Measurements from ENCODE around the gene BMI1. TPM values are rescaled to one million over a fixed set of nuclear protein-coding genes. Genes with fewer than 3 reads are reported as not detected.

The BMI1 gene
- total RNA-seq, 1 experiment from 2014 or later, result 85.2 TPM

DNA sequence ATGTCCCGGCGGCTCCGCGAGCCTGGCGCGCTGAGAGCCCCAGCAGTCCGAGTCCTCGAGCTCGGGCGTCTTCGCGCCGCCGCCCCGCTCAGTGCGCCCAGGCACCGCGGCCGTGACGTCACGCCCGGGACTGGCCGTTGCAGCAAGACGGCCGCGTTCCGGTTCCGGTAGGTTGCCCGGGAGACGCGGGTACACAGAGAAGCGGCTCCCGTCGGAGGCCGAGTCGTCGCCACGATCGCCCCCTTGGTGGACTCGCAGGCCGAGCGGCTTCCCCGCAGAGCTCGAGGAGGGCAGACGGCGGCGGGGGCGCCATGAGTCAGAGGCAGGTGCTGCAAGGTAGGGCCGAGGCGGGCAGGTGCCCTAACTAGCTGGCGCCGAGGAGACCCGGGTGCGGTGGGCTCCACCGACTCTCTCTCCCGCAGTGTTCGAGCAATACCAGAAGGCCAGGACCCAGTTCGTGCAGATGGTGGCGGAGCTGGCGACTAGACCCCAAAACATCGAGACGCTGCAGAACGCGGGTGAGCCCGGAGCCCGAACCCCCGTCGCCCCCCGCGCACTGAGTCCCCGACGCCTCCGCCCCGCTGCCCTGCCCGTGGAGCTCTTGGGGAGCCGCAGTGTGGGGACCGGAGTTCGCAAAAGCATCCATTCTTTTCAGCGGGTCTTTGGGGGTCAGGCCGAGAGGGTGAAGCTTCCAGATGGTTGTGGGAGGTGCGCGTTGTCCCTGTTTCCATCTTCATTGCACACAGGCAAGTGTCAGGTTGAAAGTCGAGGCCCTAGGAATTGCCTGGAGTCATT is 24.6 kb downstream of the BMI1 start, which contains the start of gene SPAG6:
TSS of gene SPAG6 (plus strand) at position 196 of the 795 bp plus-strand sequence. CDS start at position 312, 116 bp downstream.
- ChIA-PET POLR2A (ENCODE audit: low non-redundant PET) (no interaction called here), CTCF (no interaction called here)
- Histone ChIP-seq H3K4me1 (ENCODE audit: insufficient read depth, low read length, poor library complexity, severe bottlenecking) (no peaks in the 10 kb centered on the region), H3K27ac (ENCODE audit: low read depth, low read length, poor library complexity, severe bottlenecking) (no peak within 1 kb of the TSS), H3K36me3 (ENCODE audit: insufficient read depth, low read length, poor library complexity, severe bottlenecking) (no peaks in the 10 kb centered on the region), H3K4me3 (ENCODE audit: low read depth, low read length, poor library complexity, severe bottlenecking) (peak within 1 kb of the TSS; percentile 39), H3K27me3 (replicated peaks; ENCODE audit: insufficient read depth, low read depth, low read length, poor library complexity) (peaks cover 80% of the 10 kb centered on the region), H3K9me3 (ENCODE audit: low read depth, low read length, poor library complexity, severe bottlenecking) (no peaks in the 10 kb centered on the region)
- peak; percentile 41 for DNase-seq (ENCODE audit: low spot score)
- no TSS peak for BruUV-seq (replicated peaks)
- intact Hi-C loops (cut with micrococcal nuclease; ENCODE audit: unreplicated experiment), result loop anchor here (10.0 kb wide), 1 partner anchor 639 kb away; no protein-coding TSS in a partner anchor
- TF ChIP-seq, protein P1, sequence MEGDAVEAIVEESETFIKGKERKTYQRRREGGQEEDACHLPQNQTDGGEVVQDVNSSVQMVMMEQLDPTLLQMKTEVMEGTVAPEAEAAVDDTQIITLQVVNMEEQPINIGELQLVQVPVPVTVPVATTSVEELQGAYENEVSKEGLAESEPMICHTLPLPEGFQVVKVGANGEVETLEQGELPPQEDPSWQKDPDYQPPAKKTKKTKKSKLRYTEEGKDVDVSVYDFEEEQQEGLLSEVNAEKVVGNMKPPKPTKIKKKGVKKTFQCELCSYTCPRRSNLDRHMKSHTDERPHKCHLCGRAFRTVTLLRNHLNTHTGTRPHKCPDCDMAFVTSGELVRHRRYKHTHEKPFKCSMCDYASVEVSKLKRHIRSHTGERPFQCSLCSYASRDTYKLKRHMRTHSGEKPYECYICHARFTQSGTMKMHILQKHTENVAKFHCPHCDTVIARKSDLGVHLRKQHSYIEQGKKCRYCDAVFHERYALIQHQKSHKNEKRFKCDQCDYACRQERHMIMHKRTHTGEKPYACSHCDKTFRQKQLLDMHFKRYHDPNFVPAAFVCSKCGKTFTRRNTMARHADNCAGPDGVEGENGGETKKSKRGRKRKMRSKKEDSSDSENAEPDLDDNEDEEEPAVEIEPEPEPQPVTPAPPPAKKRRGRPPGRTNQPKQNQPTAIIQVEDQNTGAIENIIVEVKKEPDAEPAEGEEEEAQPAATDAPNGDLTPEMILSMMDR (conservative IDR thresholded peaks at IDR 0.05; ENCODE audit: low read depth, low read length), result no peak
- TF ChIP-seq EZH2 (IDR thresholded peaks at IDR 0.05; ENCODE audit: borderline replicate concordance, low read depth, low read length, poor library complexity, severe bottlenecking), result peak; percentile 75

DNA sequence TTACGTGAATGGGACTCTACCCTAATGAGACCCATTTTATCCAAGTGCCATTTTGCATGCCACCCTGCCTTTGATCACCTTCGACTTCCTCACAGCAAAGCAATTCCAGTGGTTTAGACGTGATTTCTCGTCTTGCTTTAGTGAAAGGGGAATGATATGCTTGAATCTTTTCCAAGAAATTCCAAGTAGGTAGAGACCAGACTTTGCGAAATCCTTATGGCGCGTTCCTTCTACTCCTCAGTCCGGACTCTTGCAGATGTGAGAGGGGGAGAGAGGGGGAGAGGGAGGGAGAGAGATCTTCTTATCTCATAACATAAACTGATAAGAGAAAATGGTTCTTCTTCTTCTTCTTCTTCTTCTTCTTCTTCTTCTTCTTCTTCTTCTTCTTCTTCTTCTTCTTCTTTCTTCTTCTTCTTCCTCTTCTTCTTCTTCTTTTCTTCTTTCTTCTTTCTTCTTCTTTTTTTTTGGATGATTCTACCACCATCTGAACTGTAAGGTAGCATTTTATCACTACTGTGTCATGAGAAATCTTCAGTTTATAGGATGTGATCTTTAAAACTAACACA is 25.3 kb downstream of the BMI1 start:
- BruUV-seq (replicated peaks), result no TSS peak
- CTCF ChIA-PET, result no interaction called here
- intact Hi-C loops (cut with micrococcal nuclease; ENCODE audit: unreplicated experiment), result loop anchor here (10.0 kb wide), 1 partner anchor 639 kb away; no protein-coding TSS in a partner anchor

DNA sequence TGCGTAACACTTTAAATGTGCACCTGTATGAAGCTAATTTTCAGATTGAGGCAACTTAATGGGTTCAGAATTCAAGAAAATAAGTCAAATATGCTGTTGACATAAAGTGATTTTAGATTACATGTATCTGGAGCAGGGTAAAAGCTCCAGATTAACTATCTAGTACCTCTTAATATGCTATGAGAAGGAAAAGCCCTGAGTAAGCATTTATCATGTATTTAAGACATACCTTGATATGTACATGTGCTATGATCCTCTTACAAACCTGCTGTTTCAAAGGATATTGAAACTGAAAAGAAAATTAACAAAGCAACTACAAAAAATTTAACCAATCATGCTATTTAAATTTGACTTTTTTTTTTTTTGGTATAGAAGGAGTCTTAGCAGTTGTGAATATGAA is 28.9 kb downstream of the BMI1 start:
- no peaks in the 10 kb centered on the region for H3K4me1 ChIP-seq (ENCODE audit: insufficient read depth, low read length, poor library complexity, severe bottlenecking)
- H3K9me3 ChIP-seq (ENCODE audit: low read depth, low read length, poor library complexity, severe bottlenecking), result no peaks in the 10 kb centered on the region
- ChIA-PET CTCF (interaction anchor here (0.7 kb wide), 1 partner anchor 744 kb away, joined by 3 read pairs; no protein-coding TSS in a partner anchor), POLR2A (ENCODE audit: low non-redundant PET) (no interaction called here)
- H3K27me3 ChIP-seq (replicated peaks; ENCODE audit: insufficient read depth, low read depth, low read length, poor library complexity), result peaks cover 43% of the 10 kb centered on the region
- no peaks in the 10 kb centered on the region for H3K36me3 ChIP-seq (ENCODE audit: insufficient read depth, low read length, poor library complexity, severe bottlenecking)
- BruUV-seq (replicated peaks), result no TSS peak
- TF ChIP-seq, protein P1 (conservative IDR thresholded peaks at IDR 0.05; ENCODE audit: low read depth, low read length), result no peak
- TF ChIP-seq EZH2 (IDR thresholded peaks at IDR 0.05; ENCODE audit: borderline replicate concordance, low read depth, low read length, poor library complexity, severe bottlenecking), result no peak
- intact Hi-C loops (cut with micrococcal nuclease; ENCODE audit: unreplicated experiment), result loop anchor here (10.0 kb wide), 1 partner anchor 635 kb away; no protein-coding TSS in a partner anchor
- DNase-seq (ENCODE audit: low spot score), result no peak
- no peak overlapping the region for H3K27ac ChIP-seq (ENCODE audit: low read depth, low read length, poor library complexity, severe bottlenecking)
- H3K4me3 ChIP-seq (ENCODE audit: low read depth, low read length, poor library complexity, severe bottlenecking), result no peak overlapping the region

More for the DNA sequence above, 25.3 kb downstream of the BMI1 start:
- Histone ChIP-seq H3K4me1 (ENCODE audit: insufficient read depth, low read length, poor library complexity, severe bottlenecking) (no peaks in the 10 kb centered on the region), H3K4me3 (ENCODE audit: low read depth, low read length, poor library complexity, severe bottlenecking) (no peak overlapping the region), H3K27ac (ENCODE audit: low read depth, low read length, poor library complexity, severe bottlenecking) (no peak overlapping the region), H3K9me3 (ENCODE audit: low read depth, low read length, poor library complexity, severe bottlenecking) (no peaks in the 10 kb centered on the region), H3K36me3 (ENCODE audit: insufficient read depth, low read length, poor library complexity, severe bottlenecking) (no peaks in the 10 kb centered on the region), H3K27me3 (replicated peaks; ENCODE audit: insufficient read depth, low read depth, low read length, poor library complexity) (peaks cover 78% of the 10 kb centered on the region)
- DNase-seq (ENCODE audit: low spot score), result no peak
- TF ChIP-seq, protein P1 (conservative IDR thresholded peaks at IDR 0.05; ENCODE audit: low read depth, low read length), result no peak
- no peak for TF ChIP-seq EZH2 (IDR thresholded peaks at IDR 0.05; ENCODE audit: borderline replicate concordance, low read depth, low read length, poor library complexity, severe bottlenecking)
- POLR2A ChIA-PET (ENCODE audit: low non-redundant PET), result no interaction called here

Measured in A673 (cell line).